ENCODE results near the gene EXOSC5.
"Not testable (repeated sequence)": the region's sequence is repeated elsewhere in the genome, so short reads cannot be mapped to it uniquely, and the experiment has no call there.

The EXOSC5 gene

DNA sequence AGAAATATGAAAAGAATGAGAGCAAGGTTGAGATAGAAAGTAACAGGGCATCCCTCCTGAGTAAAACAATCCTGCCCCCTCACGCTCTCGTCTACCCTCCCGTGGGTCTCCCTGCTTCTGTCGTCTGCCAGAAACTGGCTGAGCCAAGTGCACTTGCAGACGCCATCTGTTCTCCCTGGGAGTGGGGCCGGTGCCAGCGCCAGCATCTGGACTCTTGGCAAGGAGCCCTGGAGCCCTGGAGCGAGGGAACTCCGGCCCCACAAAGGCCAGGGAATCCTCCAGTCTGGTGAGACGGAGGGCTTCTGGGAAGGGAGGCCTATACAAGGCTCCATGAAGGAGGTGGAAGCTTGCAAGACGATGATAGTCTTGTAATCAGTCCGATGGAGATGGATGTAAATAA, 23.2 kb downstream of the EXOSC5 start:
- Histone ChIP-seq H3K9ac (ENCODE audit: low read depth, low read length, poor library complexity, severe bottlenecking) (no peak overlapping the region), H3K4me1 (ENCODE audit: insufficient read depth, low read length, poor library complexity, severe bottlenecking) (no peaks in the 10 kb centered on the region), H4K20me1 (ENCODE audit: insufficient read depth, low read length, poor library complexity, severe bottlenecking) (no peaks in the 10 kb centered on the region), H3F3A (ENCODE audit: low read depth) (no peaks in the 10 kb centered on the region), H3K4me2 (ENCODE audit: low read depth, low read length, poor library complexity, severe bottlenecking) (no peak overlapping the region), H3K79me2 (ENCODE audit: insufficient read depth, low read length) (no peaks in the 10 kb centered on the region), H3K27me3 (ENCODE audit: insufficient read depth, low read length, poor library complexity, severe bottlenecking) (no peaks in the 10 kb centered on the region), H3K36me3 (ENCODE audit: insufficient read depth, low read length) (no peaks in the 10 kb centered on the region), H3K9me2 (replicated peaks; ENCODE audit: low read depth, low read length) (no peaks in the 10 kb centered on the region), H2AFZ (ENCODE audit: low read length) (no peak overlapping the region), H3K4me3 (ENCODE audit: low read length, poor library complexity, severe bottlenecking) (no peak overlapping the region), H3K9me3 (ENCODE audit: insufficient read depth, low read depth, low read length) (no peaks in the 10 kb centered on the region)
- TF ChIP-seq, protein P1, sequence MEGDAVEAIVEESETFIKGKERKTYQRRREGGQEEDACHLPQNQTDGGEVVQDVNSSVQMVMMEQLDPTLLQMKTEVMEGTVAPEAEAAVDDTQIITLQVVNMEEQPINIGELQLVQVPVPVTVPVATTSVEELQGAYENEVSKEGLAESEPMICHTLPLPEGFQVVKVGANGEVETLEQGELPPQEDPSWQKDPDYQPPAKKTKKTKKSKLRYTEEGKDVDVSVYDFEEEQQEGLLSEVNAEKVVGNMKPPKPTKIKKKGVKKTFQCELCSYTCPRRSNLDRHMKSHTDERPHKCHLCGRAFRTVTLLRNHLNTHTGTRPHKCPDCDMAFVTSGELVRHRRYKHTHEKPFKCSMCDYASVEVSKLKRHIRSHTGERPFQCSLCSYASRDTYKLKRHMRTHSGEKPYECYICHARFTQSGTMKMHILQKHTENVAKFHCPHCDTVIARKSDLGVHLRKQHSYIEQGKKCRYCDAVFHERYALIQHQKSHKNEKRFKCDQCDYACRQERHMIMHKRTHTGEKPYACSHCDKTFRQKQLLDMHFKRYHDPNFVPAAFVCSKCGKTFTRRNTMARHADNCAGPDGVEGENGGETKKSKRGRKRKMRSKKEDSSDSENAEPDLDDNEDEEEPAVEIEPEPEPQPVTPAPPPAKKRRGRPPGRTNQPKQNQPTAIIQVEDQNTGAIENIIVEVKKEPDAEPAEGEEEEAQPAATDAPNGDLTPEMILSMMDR (conservative IDR thresholded peaks at IDR 0.05; ENCODE audit: low read length) = no peak
- no peak for TF ChIP-seq EZH2phosphoT487 (IDR thresholded peaks at IDR 0.05; ENCODE audit: borderline replicate concordance)

DNA sequence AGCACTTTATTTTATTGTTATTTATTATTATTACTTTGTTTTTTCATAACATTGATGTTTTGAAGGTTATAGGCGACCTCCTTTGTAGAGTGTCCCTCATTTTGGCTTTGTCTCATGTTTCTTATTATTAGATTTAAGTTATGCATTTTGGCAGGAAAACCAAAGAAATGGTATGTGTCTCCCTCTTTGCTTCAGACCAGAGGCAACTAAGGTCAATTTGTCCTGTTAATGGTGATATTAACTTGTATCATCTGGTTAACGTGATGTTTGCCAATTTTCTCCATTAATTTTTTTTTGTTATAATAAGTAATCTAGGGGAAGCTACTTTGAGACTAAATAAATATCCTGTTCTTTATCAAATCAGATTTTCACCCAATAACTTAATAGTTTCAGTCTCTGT, 24.7 kb downstream of the EXOSC5 start:
- Histone ChIP-seq H3K9me3 (ENCODE audit: insufficient read depth, low read depth, low read length) (no peaks in the 10 kb centered on the region), H3K36me3 (ENCODE audit: insufficient read depth, low read length) (no peaks in the 10 kb centered on the region), H3K9ac (ENCODE audit: low read depth, low read length, poor library complexity, severe bottlenecking) (no peak overlapping the region), H3K4me1 (ENCODE audit: insufficient read depth, low read length, poor library complexity, severe bottlenecking) (no peaks in the 10 kb centered on the region), H3K79me2 (ENCODE audit: insufficient read depth, low read length) (no peaks in the 10 kb centered on the region), H2AFZ (ENCODE audit: low read length) (no peak overlapping the region), H4K20me1 (ENCODE audit: insufficient read depth, low read length, poor library complexity, severe bottlenecking) (no peaks in the 10 kb centered on the region), H3F3A (ENCODE audit: low read depth) (no peaks in the 10 kb centered on the region), H3K27me3 (ENCODE audit: insufficient read depth, low read length, poor library complexity, severe bottlenecking) (no peaks in the 10 kb centered on the region), H3K4me2 (ENCODE audit: low read depth, low read length, poor library complexity, severe bottlenecking) (no peak overlapping the region), H3K9me2 (replicated peaks; ENCODE audit: low read depth, low read length) (no peaks in the 10 kb centered on the region), H3K4me3 (ENCODE audit: low read length, poor library complexity, severe bottlenecking) (no peak overlapping the region)
- TF ChIP-seq, protein P1 (conservative IDR thresholded peaks at IDR 0.05; ENCODE audit: low read length) = no peak
- TF ChIP-seq EZH2phosphoT487 (IDR thresholded peaks at IDR 0.05; ENCODE audit: borderline replicate concordance) = no peak

DNA sequence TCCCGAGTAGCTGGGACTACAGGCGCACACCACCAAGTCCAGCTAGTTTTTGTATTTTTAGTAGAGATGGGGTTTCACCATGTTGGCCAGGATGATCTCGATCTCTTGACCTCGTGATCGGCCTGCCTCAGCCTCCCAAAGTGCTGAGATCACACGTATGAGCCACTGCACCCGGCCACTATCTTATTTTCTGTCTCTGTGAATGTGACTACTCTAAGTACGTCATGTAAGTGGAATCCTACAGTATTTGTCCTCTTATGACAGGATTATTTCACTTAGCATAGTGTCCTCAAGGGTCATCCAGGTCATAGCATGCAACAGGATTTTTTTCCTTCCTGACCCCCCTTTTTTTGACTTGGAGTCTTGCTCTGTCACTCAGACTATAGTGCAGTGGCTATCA, 25.6 kb downstream of the EXOSC5 start:
- no peaks in the 10 kb centered on the region for H3F3A ChIP-seq (ENCODE audit: low read depth)
- H3K79me2 ChIP-seq (ENCODE audit: insufficient read depth, low read length) = peaks cover under 1% of the 10 kb centered on the region; the same call in 1 of the 2 replicates
- no peak overlapping the region for H2AFZ ChIP-seq (ENCODE audit: low read length)

DNA sequence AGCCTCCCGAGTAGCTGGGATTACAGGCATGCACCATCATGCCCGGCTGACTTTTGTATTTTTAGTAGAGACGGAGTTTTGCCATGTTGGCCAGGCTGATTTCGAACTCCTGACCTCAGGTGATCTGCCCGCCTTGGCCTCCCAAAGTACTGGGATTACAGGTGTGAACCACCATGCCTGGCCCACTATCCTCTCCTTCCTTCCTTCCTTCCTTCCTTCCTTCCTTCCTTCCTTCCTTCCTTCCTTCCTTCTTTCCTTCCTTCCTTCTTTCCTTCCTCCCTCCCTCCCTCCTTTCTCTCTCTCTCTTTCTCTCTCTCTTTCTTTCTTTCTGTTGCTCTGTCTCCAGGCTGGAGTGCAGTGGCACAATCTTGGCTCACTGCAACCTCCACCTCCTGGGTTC, 26.0 kb downstream of the EXOSC5 start:
- not testable (repeated sequence) for H4K20me1 ChIP-seq (ENCODE audit: insufficient read depth, low read length, poor library complexity, severe bottlenecking); H3K4me2 ChIP-seq (ENCODE audit: low read depth, low read length, poor library complexity, severe bottlenecking); H3K4me1 ChIP-seq (ENCODE audit: insufficient read depth, low read length, poor library complexity, severe bottlenecking); H3K9me3 ChIP-seq (ENCODE audit: insufficient read depth, low read depth, low read length); H2AFZ ChIP-seq (ENCODE audit: low read length); H3F3A ChIP-seq (ENCODE audit: low read depth); H3K79me2 ChIP-seq (ENCODE audit: insufficient read depth, low read length); H3K27me3 ChIP-seq (ENCODE audit: insufficient read depth, low read length, poor library complexity, severe bottlenecking); H3K9ac ChIP-seq (ENCODE audit: low read depth, low read length, poor library complexity, severe bottlenecking); H3K9me2 ChIP-seq (replicated peaks; ENCODE audit: low read depth, low read length); H3K4me3 ChIP-seq (ENCODE audit: low read length, poor library complexity, severe bottlenecking); H3K36me3 ChIP-seq (ENCODE audit: insufficient read depth, low read length)

More for the DNA sequence above, 25.6 kb downstream of the EXOSC5 start:
- Histone ChIP-seq H3K4me3 (ENCODE audit: low read length, poor library complexity, severe bottlenecking) (no peak overlapping the region), H3K4me2 (ENCODE audit: low read depth, low read length, poor library complexity, severe bottlenecking) (no peak overlapping the region), H3K9me3 (ENCODE audit: insufficient read depth, low read depth, low read length) (no peaks in the 10 kb centered on the region), H3K9ac (ENCODE audit: low read depth, low read length, poor library complexity, severe bottlenecking) (no peak overlapping the region), H3K36me3 (ENCODE audit: insufficient read depth, low read length) (no peaks in the 10 kb centered on the region), H4K20me1 (ENCODE audit: insufficient read depth, low read length, poor library complexity, severe bottlenecking) (no peaks in the 10 kb centered on the region), H3K9me2 (replicated peaks; ENCODE audit: low read depth, low read length) (no peaks in the 10 kb centered on the region), H3K4me1 (ENCODE audit: insufficient read depth, low read length, poor library complexity, severe bottlenecking) (no peaks in the 10 kb centered on the region), H3K27me3 (ENCODE audit: insufficient read depth, low read length, poor library complexity, severe bottlenecking) (no peaks in the 10 kb centered on the region)
- TF ChIP-seq, protein P1 (conservative IDR thresholded peaks at IDR 0.05; ENCODE audit: low read length) = no peak
- TF ChIP-seq EZH2phosphoT487 (IDR thresholded peaks at IDR 0.05; ENCODE audit: borderline replicate concordance) = no peak
